Measurements from ENCODE around the gene CTRL. TPM values are rescaled to one million over a fixed set of nuclear protein-coding genes. Genes with fewer than 3 reads are reported as not detected.

CTRL gene
- total RNA-seq: 1 to 10 TPM in 1 of 2 donors, not detected in 1; 1.3 TPM

GRCh38 chr16:67931712-67932461 lies at the start of gene CTRL:
Gene CTRL (minus strand): TSS chr16:67931862. CDS start chr16:67931852, 10 bp downstream.

GRCh38 chr16:67979955-67980678 lies 48.5 kb upstream of the CTRL start, which contains the start of gene DPEP3:
Gene DPEP3 (minus strand): TSS chr16:67980499. CDS start chr16:67980380, 119 bp downstream.

GRCh38 chr16:67968400-67969253 lies 37.0 kb upstream of the CTRL start, which contains the start of gene SLC12A4:
Gene SLC12A4 (minus strand): TSS chr16:67968637. CDS start chr16:67968553, 84 bp downstream.

GRCh38 chr16:67943619-67944504 lies 12.2 kb upstream of the CTRL start, which contains the start of gene LCAT:
Gene LCAT (minus strand): TSS chr16:67944120. CDS start chr16:67944101, 19 bp downstream.

GRCh38 chr16:67936124-67936879 lies 4.6 kb upstream of the CTRL start, which contains the start of gene PSMB10:
Gene PSMB10 (minus strand): TSS chr16:67936850. CDS start chr16:67936749, 101 bp downstream.

GRCh38 chr16:67892899-67893742 lies 38.5 kb downstream of the CTRL start, which contains the start of gene PSKH1:
Gene PSKH1 (plus strand): TSS chr16:67893254. CDS start chr16:67908750, 15,496 bp downstream.

GRCh38 chr16:67884684-67885083 lies 47.0 kb downstream of the CTRL start, which contains the start of gene NRN1L:
Gene NRN1L (plus strand): TSS chr16:67884885. CDS start chr16:67884904, 19 bp downstream.

Small RNAs within 50 kb of the gene (small RNA-seq; reads per million reads assigned to genes)
- gene NRN1L: 0 reads per million in 2 donors

Other genes starting within 250 kb of the CTRL start
- gene GFOD2, start 212.5 kb downstream of the CTRL start, total RNA-seq: 10 to 100 TPM in 1 of 2 donors, 1 to 10 TPM in 1; 10.0 to 16.3 TPM
- 10 to 100 TPM; 13.8 to 14.0 TPM for gene RANBP10, start 125.3 kb downstream of the CTRL start, total RNA-seq
- under 1 TPM; 0.67 to 0.69 TPM for gene TSNAXIP1, start 125.0 kb downstream of the CTRL start, total RNA-seq
- gene THAP11, start 89.5 kb downstream of the CTRL start, total RNA-seq: 10 to 100 TPM; 26.5 to 40.0 TPM
- gene NUTF2, start 84.9 kb downstream of the CTRL start, total RNA-seq: 100 to 1,000 TPM; 317 to 429 TPM
- gene CENPT, start 84.2 kb downstream of the CTRL start, total RNA-seq: 10 to 100 TPM; 20.3 to 29.0 TPM
- 10 to 100 TPM; 55.7 to 64.9 TPM for gene EDC4, start 58.8 kb downstream of the CTRL start, total RNA-seq
- gene NRN1L, start 47.0 kb downstream of the CTRL start, total RNA-seq: under 1 TPM in 1 of 2 donors, not detected in 1; 0.34 TPM
- gene PSKH1, start 38.6 kb downstream of the CTRL start, total RNA-seq: 10 to 100 TPM; 19.6 to 24.1 TPM
- 10 to 100 TPM; 63.9 to 66.4 TPM for gene PSMB10, start 5.0 kb upstream of the CTRL start, total RNA-seq
- 1 to 10 TPM; 1.0 to 1.7 TPM for gene LCAT, start 12.3 kb upstream of the CTRL start, total RNA-seq
- 10 to 100 TPM; 25.3 to 25.5 TPM for gene SLC12A4, start 36.8 kb upstream of the CTRL start, total RNA-seq
- gene DPEP3, start 48.6 kb upstream of the CTRL start, total RNA-seq: not detected
- gene DPEP2, start 67.6 kb upstream of the CTRL start, total RNA-seq: not detected
- gene DPEP2NB, start 84.0 kb upstream of the CTRL start, total RNA-seq: not detected
- 10 to 100 TPM; 17.6 to 19.6 TPM for gene DDX28, start 91.4 kb upstream of the CTRL start, total RNA-seq
- gene DUS2, start 91.4 kb upstream of the CTRL start, total RNA-seq: 10 to 100 TPM; 14.1 to 24.6 TPM
- gene NFATC3, start 153.5 kb upstream of the CTRL start, total RNA-seq: 10 to 100 TPM; 20.3 to 31.3 TPM